DND-41 (cell line): Measurements from ENCODE around the gene ADRB1.
A peak's percentile ranks its signal among the peaks of the same experiment; 100 is the strongest.

ENCODE experiments used
- ATAC-seq: fragments of 200-7000 bp; cut with Tn5 transposase; 3 replicates; pipeline ENCODE4 v1.9.1; 2021; ENCODE audit warnings: low read depth; ENCODE audit not compliant: insufficient read depth
- DNase-seq: peaks from one replicate; pipeline ENCODE4 v3.0.0-alpha.2; 2020
- H2AFZ ChIP-seq: 2 replicates; pipeline ENCODE4 v1.6.0; 2012; ENCODE audit warnings: low read depth, low read length
- H3K27ac ChIP-seq: 2 replicates; pipeline ENCODE4 v1.5.1; 2012; ENCODE audit warnings: low read length, inconsistent platforms
- H3K27me3 ChIP-seq: fragments of 200-600 bp; sonication (generic); 2 replicates; pipeline ENCODE4 v1.6.0; 2012; ENCODE audit warnings: low read length, mild to moderate bottlenecking, inconsistent platforms; ENCODE audit not compliant: insufficient read depth, poor library complexity
- H3K36me3 ChIP-seq: 2 replicates; pipeline ENCODE4 v1.5.1; 2012; ENCODE audit warnings: low read length, inconsistent platforms; ENCODE audit not compliant: insufficient read depth
- H3K4me1 ChIP-seq: 2 replicates; pipeline ENCODE4 v1.5.1; 2012; ENCODE audit warnings: mild to moderate bottlenecking, low read length; ENCODE audit not compliant: insufficient read depth
- H3K4me2 ChIP-seq: 2 replicates; pipeline ENCODE4 v1.6.0; 2012; ENCODE audit warnings: mild to moderate bottlenecking, moderate library complexity, low read length, inconsistent platforms; ENCODE audit not compliant: insufficient read depth
- H3K4me3 ChIP-seq, 2 experiments: fragments of 200-600 bp in 1 of 2; shearing (Covaris generic) in 1 of 2; 2 replicates each; pipeline ENCODE4 v1.5.1; 2012 to 2016; ENCODE audit warnings: inconsistent platforms in 2 of 2, low read length in 2 of 2, mild to moderate bottlenecking in 2 of 2, low read depth in 1 of 2, moderate library complexity in 1 of 2
- H3K79me2 ChIP-seq: 2 replicates; pipeline ENCODE4 v1.6.0; 2012; ENCODE audit warnings: low read length, inconsistent platforms; ENCODE audit not compliant: insufficient read depth
- H3K9ac ChIP-seq: 2 replicates; pipeline ENCODE4 v1.6.0; 2012; ENCODE audit warnings: low read depth, mild to moderate bottlenecking, inconsistent platforms, low read length, moderate library complexity
- H3K9me3 ChIP-seq: 2 replicates; pipeline ENCODE4 v1.5.1; 2012; ENCODE audit warnings: low read length, moderate library complexity, mild to moderate bottlenecking, inconsistent platforms; ENCODE audit not compliant: insufficient read depth, severe bottlenecking
- H4K20me1 ChIP-seq: 2 replicates; pipeline ENCODE4 v1.6.0; 2012; ENCODE audit warnings: low read length; ENCODE audit not compliant: insufficient read depth
- CTCF ChIP-seq: IDR thresholded peaks from 2 replicates; pipeline ENCODE4 v1.5.1; 2012; ENCODE audit warnings: borderline replicate concordance, low read length, moderate library complexity, mild to moderate bottlenecking; ENCODE audit not compliant: poor library complexity, severe bottlenecking; ENCODE audit errors: extremely low read depth
- EZH2 ChIP-seq: IDR thresholded peaks from 3 replicates; pipeline ENCODE4 v1.6.1; 2012; ENCODE audit warnings: borderline replicate concordance, low read depth, mild to moderate bottlenecking, moderate library complexity, low read length, inconsistent platforms; ENCODE audit not compliant: severe bottlenecking

The ADRB1 gene

GRCh38 chr10:113999531-113999930 is 44.1 kb upstream of the ADRB1 start:
- TF ChIP-seq CTCF (no peak), EZH2 (no peak)
- H3K4me1 ChIP-seq: no peaks in the 10 kb centered on the region

GRCh38 chr10:114000457-114001010 is 43.1 kb upstream of the ADRB1 start:
- no peak overlapping the region for H3K4me3 ChIP-seq
- TF ChIP-seq CTCF (no peak), EZH2 (no peak)
- no peaks in the 10 kb centered on the region for H4K20me1 ChIP-seq
- H3K36me3 ChIP-seq: no peaks in the 10 kb centered on the region
- no peak overlapping the region for H3K4me2 ChIP-seq
- no peak for DNase-seq
- H3K79me2 ChIP-seq: no peaks in the 10 kb centered on the region
- H3K4me1 ChIP-seq: no peaks in the 10 kb centered on the region
- H3K9me3 ChIP-seq: no peaks in the 10 kb centered on the region
- no peak overlapping the region for H2AFZ ChIP-seq
- H3K27ac ChIP-seq: no peak overlapping the region
- H3K9ac ChIP-seq: no peak overlapping the region
- peaks cover 6% of the 10 kb centered on the region for H3K27me3 ChIP-seq
- no peak for ATAC-seq

More at GRCh38 chr10:113999531-113999930, 44.1 kb upstream of the ADRB1 start:
- Histone ChIP-seq H3K9ac (no peak overlapping the region), H3K27me3 (peaks cover 10% of the 10 kb centered on the region), H3K4me2 (no peak overlapping the region), H3K9me3 (no peaks in the 10 kb centered on the region), H2AFZ (no peak overlapping the region), H3K79me2 (no peaks in the 10 kb centered on the region), H4K20me1 (no peaks in the 10 kb centered on the region), H3K4me3 (no peak overlapping the region), H3K27ac (no peak overlapping the region), H3K36me3 (no peaks in the 10 kb centered on the region)
- no peak for DNase-seq
- no peak for ATAC-seq

GRCh38 chr10:114002422-114002821 is 41.2 kb upstream of the ADRB1 start:
- Histone ChIP-seq H3K36me3 (no peaks in the 10 kb centered on the region), H3K9ac (no peak overlapping the region), H3K4me3 (no peak overlapping the region), H3K4me2 (no peak overlapping the region), H3K27me3 (no peaks in the 10 kb centered on the region), H3K79me2 (no peaks in the 10 kb centered on the region), H2AFZ (no peak overlapping the region), H3K4me1 (no peaks in the 10 kb centered on the region), H4K20me1 (no peaks in the 10 kb centered on the region), H3K27ac (no peak overlapping the region), H3K9me3 (no peaks in the 10 kb centered on the region)
- DNase-seq (no peak), ATAC-seq (peak; percentile 33; the same call in 1 of the 3 replicates)
- TF ChIP-seq CTCF (peak; percentile 31), EZH2 (no peak)
